Measurements from ENCODE around the gene CASP3. TPM values are rescaled to one million over a fixed set of nuclear protein-coding genes. Genes with fewer than 3 reads are reported as not detected.
A peak's percentile ranks its signal among the peaks of the same experiment; 100 is the strongest.

The CASP3 gene
- 10 to 100 TPM; 12.2 to 15.7 TPM for polyA plus RNA-seq

DNA sequence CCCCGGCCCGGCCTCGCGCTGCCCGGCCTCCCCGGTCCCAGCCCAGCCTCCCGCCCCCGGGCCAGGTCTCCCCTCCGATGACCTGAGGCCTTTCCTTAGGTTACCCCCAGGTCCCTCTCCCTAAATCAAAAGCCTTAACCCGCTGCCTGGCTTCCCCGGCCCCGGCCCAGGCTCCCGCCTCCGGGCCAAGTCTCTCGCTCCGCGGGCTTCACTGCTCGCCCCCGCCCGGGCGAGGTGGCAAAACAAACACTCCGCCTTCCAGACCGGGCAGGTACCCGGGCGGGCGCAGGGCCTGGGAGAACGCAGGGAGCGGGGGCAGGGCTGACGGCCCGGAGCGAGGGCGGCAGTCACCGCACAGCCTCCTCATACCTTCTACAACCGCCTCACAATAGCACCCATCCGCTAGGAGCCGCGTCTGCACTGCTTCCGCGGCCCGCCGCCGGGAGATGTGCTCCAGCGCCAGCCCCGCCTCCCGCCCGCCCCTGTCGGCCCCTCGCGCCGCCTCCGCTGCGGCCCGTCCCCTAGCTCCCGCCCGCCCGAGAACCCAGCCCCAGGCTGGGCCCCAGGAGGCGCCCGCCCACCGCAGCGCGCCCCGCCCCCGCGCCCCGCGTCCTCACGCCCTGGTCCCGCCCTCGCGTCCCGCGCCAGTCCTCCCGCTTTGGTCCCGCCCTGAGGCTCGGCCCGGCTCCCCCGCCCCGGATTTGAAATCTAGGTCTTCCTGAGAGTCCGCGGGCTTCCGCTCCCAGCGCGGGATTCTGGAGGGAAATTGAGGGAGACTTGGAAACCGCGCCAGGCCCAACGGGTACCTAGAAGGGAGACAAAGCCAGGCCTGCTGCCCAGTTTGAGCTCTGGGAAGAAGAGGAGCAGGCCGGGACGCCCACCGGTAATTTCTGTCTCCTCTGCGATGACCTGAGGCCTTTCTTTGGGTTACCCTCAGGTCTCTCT lies at the start of gene CASP3, which contains the start of gene PRIMPOL:
TSS of gene CASP3 (minus strand) at position 422 of the 945 bp plus-strand sequence. CDS start 10,994 bp downstream, outside the sequence.
TSS of gene PRIMPOL (plus strand) at position 713 of the 945 bp plus-strand sequence. CDS start 7,403 bp downstream, outside the sequence.
- Histone ChIP-seq H3K4me1 (ENCODE audit: control insufficient read depth in 2 of 2, insufficient read depth in 2 of 2, low read length in 1 of 2) (peaks cover 0 to 7% of the 10 kb centered on the region in 2 donors), H3K36me3 (ENCODE audit: control insufficient read depth in 2 of 2, insufficient read depth in 2 of 2, low read length in 1 of 2) (peaks cover 0 to 2% of the 10 kb centered on the region in 2 donors), H3K27ac (ENCODE audit: low read depth in 2 of 2, low read length in 1 of 2) (peak within 1 kb of the TSS; percentile 95 to 99), H3K27me3 (ENCODE audit: control insufficient read depth in 1 of 2, insufficient read depth in 2 of 2, low read length in 2 of 2) (no peaks in the 10 kb centered on the region), H3K9me3 (ENCODE audit: control insufficient read depth in 2 of 2, insufficient read depth in 1 of 2, low read depth in 1 of 2, low read length in 1 of 2) (no peaks in the 10 kb centered on the region), H3K4me3 (ENCODE audit: low read depth in 1 of 2, low read length in 2 of 2) (peak within 1 kb of the TSS; percentile 58 to 72)
- 0 to 1% methylated on average over 61 to 90 of the region's 90 CpGs for WGBS, 2 donors

DNA sequence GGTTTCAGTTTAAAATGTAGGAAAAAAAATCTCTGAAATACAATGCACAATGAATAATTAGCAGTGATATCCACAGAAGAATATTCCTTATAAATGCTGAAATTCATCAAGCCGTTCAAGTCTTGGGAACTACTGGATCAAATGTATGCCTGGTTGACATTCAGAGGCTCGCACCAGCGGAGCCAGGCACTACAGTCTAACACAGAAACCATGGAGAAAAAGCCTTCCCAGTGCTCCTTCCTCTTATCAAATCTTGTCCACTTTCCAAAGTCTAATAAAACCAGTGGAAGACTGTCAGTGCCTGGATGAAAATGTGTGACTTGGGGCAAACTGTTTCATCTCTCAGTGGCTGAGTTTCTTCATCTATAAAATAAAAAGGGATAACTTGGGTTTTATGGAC lies 48.7 kb upstream of the CASP3 start:
- Histone ChIP-seq H3K4me3 (ENCODE audit: low read depth in 1 of 2, low read length in 2 of 2) (no peak overlapping the region), H3K36me3 (ENCODE audit: control insufficient read depth in 2 of 2, insufficient read depth in 2 of 2, low read length in 1 of 2) (peaks cover 0 to 6% of the 10 kb centered on the region in 2 donors), H3K9me3 (ENCODE audit: control insufficient read depth in 2 of 2, insufficient read depth in 1 of 2, low read depth in 1 of 2, low read length in 1 of 2) (no peaks in the 10 kb centered on the region), H3K27ac (ENCODE audit: low read depth in 2 of 2, low read length in 1 of 2) (no peak overlapping the region), H3K27me3 (ENCODE audit: control insufficient read depth in 1 of 2, insufficient read depth in 2 of 2, low read length in 2 of 2) (no peaks in the 10 kb centered on the region), H3K4me1 (ENCODE audit: control insufficient read depth in 2 of 2, insufficient read depth in 2 of 2, low read length in 1 of 2) (no peaks in the 10 kb centered on the region)
- WGBS, 2 donors, result 90 to 95% methylated on average over 3 of the region's 3 CpGs

DNA sequence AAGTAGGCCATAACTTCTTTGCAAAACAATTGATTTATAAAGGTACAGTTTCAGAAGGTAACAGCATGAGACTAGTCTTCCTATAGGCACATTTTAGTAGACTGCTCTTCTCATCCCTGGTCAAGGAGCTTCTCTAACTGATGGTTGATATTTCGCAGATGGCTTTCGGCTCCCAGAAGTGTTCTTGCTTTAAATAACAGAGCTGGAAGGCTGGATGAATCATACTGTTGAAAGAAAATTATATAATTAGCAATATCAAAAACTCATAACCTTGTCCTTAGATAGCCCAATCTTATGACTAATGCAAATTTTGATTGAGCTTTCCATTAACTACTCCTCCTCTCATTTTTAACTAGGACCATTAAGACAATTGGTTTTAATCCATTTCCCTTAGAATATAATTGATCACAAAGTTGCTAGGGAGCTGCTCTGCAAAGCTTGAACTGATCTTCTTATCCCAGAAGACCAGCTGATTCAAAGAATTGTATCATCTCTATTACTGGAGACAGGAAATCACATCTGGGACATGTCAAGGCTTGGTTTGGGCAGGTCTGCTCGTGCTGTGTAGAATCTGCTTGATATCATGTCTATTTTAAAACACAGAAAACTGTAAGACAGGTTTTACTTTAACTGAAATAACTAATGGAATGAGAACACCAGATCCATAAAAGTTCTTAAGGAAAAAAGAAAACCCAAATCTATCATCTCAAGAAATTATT lies 46.1 kb upstream of the CASP3 start:
- Histone ChIP-seq H3K27ac (ENCODE audit: low read depth in 2 of 2, low read length in 1 of 2) (peak overlapping the region in 1 of 2 donors; percentile 49), H3K9me3 (ENCODE audit: control insufficient read depth in 2 of 2, insufficient read depth in 1 of 2, low read depth in 1 of 2, low read length in 1 of 2) (no peaks in the 10 kb centered on the region), H3K4me1 (ENCODE audit: control insufficient read depth in 2 of 2, insufficient read depth in 2 of 2, low read length in 1 of 2) (no peaks in the 10 kb centered on the region), H3K27me3 (ENCODE audit: control insufficient read depth in 1 of 2, insufficient read depth in 2 of 2, low read length in 2 of 2) (no peaks in the 10 kb centered on the region), H3K4me3 (ENCODE audit: low read depth in 1 of 2, low read length in 2 of 2) (no peak overlapping the region), H3K36me3 (ENCODE audit: control insufficient read depth in 2 of 2, insufficient read depth in 2 of 2, low read length in 1 of 2) (peaks cover 0 to 6% of the 10 kb centered on the region in 2 donors)
- 56 to 79% methylated on average over 3 of the region's 3 CpGs for WGBS, 2 donors

DNA sequence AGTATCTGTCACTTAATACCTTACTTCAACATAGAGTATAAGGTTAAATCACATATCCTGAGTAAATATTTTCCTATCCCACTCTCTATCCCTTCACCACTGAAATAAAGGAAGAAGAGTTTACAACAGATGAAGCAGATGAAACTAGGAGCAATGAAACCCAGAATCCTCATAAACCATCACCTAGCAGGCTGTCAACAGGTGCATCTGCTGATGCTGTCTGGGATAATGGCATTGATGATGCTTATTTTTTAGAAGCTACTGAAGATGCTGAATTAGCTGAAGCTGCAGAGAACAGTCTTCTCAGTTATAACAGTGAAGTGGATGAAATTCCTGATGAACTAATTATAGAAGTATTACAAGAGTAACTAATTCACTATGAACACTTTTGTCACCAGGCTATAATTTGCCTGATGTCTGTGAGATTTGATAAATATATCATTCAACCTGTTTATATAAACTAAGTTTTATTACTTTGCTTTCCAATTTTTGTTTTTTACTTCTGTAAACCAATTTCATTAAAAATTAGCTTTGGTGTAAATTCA lies 45.2 kb upstream of the CASP3 start:
- H3K9me3 ChIP-seq (ENCODE audit: control insufficient read depth in 2 of 2, insufficient read depth in 1 of 2, low read depth in 1 of 2, low read length in 1 of 2), result no peaks in the 10 kb centered on the region
- peaks cover 0 to 4% of the 10 kb centered on the region in 2 donors for H3K36me3 ChIP-seq (ENCODE audit: control insufficient read depth in 2 of 2, insufficient read depth in 2 of 2, low read length in 1 of 2)
- no peaks in the 10 kb centered on the region for H3K27me3 ChIP-seq (ENCODE audit: control insufficient read depth in 1 of 2, insufficient read depth in 2 of 2, low read length in 2 of 2)
- no peak overlapping the region for H3K4me3 ChIP-seq (ENCODE audit: low read depth in 1 of 2, low read length in 2 of 2)
- no peak overlapping the region for H3K27ac ChIP-seq (ENCODE audit: low read depth in 2 of 2, low read length in 1 of 2)
- H3K4me1 ChIP-seq (ENCODE audit: control insufficient read depth in 2 of 2, insufficient read depth in 2 of 2, low read length in 1 of 2), result no peaks in the 10 kb centered on the region

DNA sequence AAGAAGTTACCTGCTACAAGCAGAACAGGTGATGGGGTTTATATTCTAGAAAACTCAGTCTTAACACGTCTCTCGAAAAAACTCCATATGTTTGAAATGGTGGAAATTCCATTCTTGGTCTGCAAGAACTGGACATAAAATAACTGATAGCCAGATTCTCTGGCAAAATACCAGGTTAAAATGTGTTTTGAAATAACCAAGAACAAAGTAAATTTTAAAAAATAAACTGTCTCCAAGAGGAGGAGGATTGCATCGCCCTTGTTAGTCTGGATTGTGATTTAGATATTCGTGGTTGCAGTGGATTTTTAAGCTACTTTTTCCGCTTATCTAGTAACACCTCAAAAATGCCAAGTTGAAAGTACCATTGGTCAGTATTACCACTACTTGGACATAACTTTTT lies 43.8 kb upstream of the CASP3 start:
- Histone ChIP-seq H3K27ac (ENCODE audit: low read depth in 2 of 2, low read length in 1 of 2) (no peak overlapping the region), H3K9me3 (ENCODE audit: control insufficient read depth in 2 of 2, insufficient read depth in 1 of 2, low read depth in 1 of 2, low read length in 1 of 2) (no peaks in the 10 kb centered on the region), H3K36me3 (ENCODE audit: control insufficient read depth in 2 of 2, insufficient read depth in 2 of 2, low read length in 1 of 2) (peaks cover 0 to 4% of the 10 kb centered on the region in 2 donors), H3K4me3 (ENCODE audit: low read depth in 1 of 2, low read length in 2 of 2) (no peak overlapping the region), H3K4me1 (ENCODE audit: control insufficient read depth in 2 of 2, insufficient read depth in 2 of 2, low read length in 1 of 2) (no peaks in the 10 kb centered on the region), H3K27me3 (ENCODE audit: control insufficient read depth in 1 of 2, insufficient read depth in 2 of 2, low read length in 2 of 2) (no peaks in the 10 kb centered on the region)
- 88 to 95% methylated on average over 5 of the region's 5 CpGs for WGBS, 2 donors

DNA sequence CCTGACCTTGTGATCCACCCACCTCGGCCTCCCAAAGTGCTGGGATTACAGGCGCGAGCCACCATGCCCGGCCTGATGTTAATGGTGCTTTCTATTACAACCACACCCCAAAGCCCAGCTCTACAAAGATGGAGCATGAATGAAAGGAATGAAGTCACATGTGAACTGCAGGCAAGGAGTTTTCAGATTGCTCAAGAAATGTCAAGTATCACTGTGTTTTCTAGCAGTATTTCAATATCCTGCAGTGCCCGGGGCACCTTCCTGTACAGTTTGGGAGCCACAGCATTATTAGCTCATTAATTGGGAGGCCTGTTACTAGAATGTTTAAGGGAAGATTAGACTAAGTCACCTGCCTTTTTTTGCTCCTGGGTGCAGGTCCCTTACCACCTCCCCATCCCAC lies 40.4 kb upstream of the CASP3 start:
- Histone ChIP-seq H3K27me3 (ENCODE audit: control insufficient read depth in 1 of 2, insufficient read depth in 2 of 2, low read length in 2 of 2) (no peaks in the 10 kb centered on the region), H3K36me3 (ENCODE audit: control insufficient read depth in 2 of 2, insufficient read depth in 2 of 2, low read length in 1 of 2) (peaks cover 0 to 2% of the 10 kb centered on the region in 2 donors), H3K27ac (ENCODE audit: low read depth in 2 of 2, low read length in 1 of 2) (no peak overlapping the region), H3K4me3 (ENCODE audit: low read depth in 1 of 2, low read length in 2 of 2) (no peak overlapping the region), H3K4me1 (ENCODE audit: control insufficient read depth in 2 of 2, insufficient read depth in 2 of 2, low read length in 1 of 2) (peaks cover 0 to 3% of the 10 kb centered on the region in 2 donors), H3K9me3 (ENCODE audit: control insufficient read depth in 2 of 2, insufficient read depth in 1 of 2, low read depth in 1 of 2, low read length in 1 of 2) (no peaks in the 10 kb centered on the region)
- 57 to 65% methylated on average over 5 of the region's 5 CpGs for WGBS, 2 donors

DNA sequence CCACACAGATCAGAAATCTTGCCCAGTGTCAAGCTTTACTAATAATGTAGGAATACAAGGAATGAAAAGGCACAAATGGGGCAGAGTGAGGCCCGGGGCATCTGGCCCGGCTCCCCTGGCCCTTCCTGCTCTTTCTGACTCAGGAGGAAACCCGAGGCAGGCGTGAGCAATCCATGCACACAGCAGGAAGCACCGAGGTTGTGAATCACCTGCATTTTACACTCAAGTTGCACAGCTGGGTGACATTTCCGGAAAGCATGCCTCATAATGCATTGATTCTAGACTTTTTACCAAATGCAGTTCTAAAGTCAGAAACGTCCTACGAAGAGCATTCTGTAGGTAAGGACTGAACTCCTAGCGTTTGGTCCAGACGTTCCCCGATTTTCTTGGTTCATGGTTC lies 39.2 kb upstream of the CASP3 start:
- Histone ChIP-seq H3K27me3 (ENCODE audit: control insufficient read depth in 1 of 2, insufficient read depth in 2 of 2, low read length in 2 of 2) (no peaks in the 10 kb centered on the region), H3K4me3 (ENCODE audit: low read depth in 1 of 2, low read length in 2 of 2) (no peak overlapping the region), H3K36me3 (ENCODE audit: control insufficient read depth in 2 of 2, insufficient read depth in 2 of 2, low read length in 1 of 2) (no peaks in the 10 kb centered on the region), H3K4me1 (ENCODE audit: control insufficient read depth in 2 of 2, insufficient read depth in 2 of 2, low read length in 1 of 2) (peaks cover 0 to 3% of the 10 kb centered on the region in 2 donors), H3K27ac (ENCODE audit: low read depth in 2 of 2, low read length in 1 of 2) (peak overlapping the region; percentile 71 to 74), H3K9me3 (ENCODE audit: control insufficient read depth in 2 of 2, insufficient read depth in 1 of 2, low read depth in 1 of 2, low read length in 1 of 2) (no peaks in the 10 kb centered on the region)
- 44 to 58% methylated on average over 11 of the region's 11 CpGs for WGBS, 2 donors

DNA sequence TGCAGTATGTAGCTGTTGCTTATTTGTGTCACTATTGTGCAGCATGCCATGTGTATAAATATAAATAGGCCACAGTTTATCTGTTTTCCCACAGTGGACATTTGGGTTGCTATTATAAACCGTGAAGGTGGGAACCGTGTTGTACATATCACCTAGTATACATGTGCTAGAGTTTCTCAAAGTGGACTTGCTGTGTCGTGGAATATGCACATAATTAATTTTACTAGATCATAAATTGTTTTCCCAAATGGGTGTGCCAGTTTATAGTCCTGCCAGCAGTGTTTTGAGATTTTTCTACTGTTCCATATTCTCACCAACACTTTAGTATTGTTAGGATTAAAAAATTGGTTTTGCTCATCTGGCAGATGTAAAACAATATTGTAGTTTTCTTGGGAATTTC lies 38.8 kb upstream of the CASP3 start:
- no peak overlapping the region for H3K4me3 ChIP-seq (ENCODE audit: low read depth in 1 of 2, low read length in 2 of 2)
- 43 to 51% methylated on average over 3 of the region's 3 CpGs for WGBS, 2 donors

DNA sequence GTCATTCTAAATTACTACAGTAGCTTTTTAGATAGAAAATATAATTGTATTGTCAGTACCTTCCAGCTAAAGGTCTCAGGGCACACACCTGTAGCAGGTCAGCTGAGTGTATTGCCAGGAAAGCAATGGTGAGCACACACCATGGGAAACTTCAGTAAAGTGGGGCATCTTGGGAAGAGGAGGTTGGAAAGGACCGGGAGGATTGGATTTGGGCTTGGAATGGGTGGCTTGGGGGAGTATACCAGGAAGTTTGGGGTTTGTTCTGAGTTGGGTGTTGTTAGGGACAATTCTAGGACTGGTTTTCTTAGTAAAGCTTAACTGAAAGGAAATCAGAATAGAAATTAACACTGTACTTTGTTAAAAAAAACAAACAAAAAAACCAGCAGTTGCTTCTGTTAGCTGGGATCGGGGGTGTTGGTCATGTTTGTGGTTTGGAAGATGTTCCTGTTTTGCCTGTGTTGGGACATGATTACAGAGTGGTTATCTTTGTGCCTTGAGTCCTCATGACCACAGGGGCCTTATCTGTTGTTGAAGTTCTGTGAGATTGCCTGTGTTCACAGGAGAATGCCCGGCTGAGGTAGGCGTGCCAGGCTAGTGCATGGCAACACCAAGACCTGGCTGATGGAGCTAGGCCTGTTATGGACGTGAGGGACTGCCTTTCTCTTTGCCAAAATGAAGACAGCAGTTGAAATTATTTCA lies 35.4 kb upstream of the CASP3 start:
- H3K4me3 ChIP-seq (ENCODE audit: low read depth in 1 of 2, low read length in 2 of 2), result no peak overlapping the region
- peaks cover under 1 to 3% of the 10 kb centered on the region in 2 donors for H3K4me1 ChIP-seq (ENCODE audit: control insufficient read depth in 2 of 2, insufficient read depth in 2 of 2, low read length in 1 of 2)
- WGBS, 2 donors, result 76 to 80% methylated on average over 5 of the region's 5 CpGs
- H3K27me3 ChIP-seq (ENCODE audit: control insufficient read depth in 1 of 2, insufficient read depth in 2 of 2, low read length in 2 of 2), result no peaks in the 10 kb centered on the region
- H3K36me3 ChIP-seq (ENCODE audit: control insufficient read depth in 2 of 2, insufficient read depth in 2 of 2, low read length in 1 of 2), result no peaks in the 10 kb centered on the region
- no peaks in the 10 kb centered on the region for H3K9me3 ChIP-seq (ENCODE audit: control insufficient read depth in 2 of 2, insufficient read depth in 1 of 2, low read depth in 1 of 2, low read length in 1 of 2)
- H3K27ac ChIP-seq (ENCODE audit: low read depth in 2 of 2, low read length in 1 of 2), result peak overlapping the region in 1 of 2 donors; percentile 34

More for the DNA sequence above, 38.8 kb upstream of the CASP3 start:
- H3K9me3 ChIP-seq (ENCODE audit: control insufficient read depth in 2 of 2, insufficient read depth in 1 of 2, low read depth in 1 of 2, low read length in 1 of 2), result no peaks in the 10 kb centered on the region
- peaks cover 0 to 3% of the 10 kb centered on the region in 2 donors for H3K4me1 ChIP-seq (ENCODE audit: control insufficient read depth in 2 of 2, insufficient read depth in 2 of 2, low read length in 1 of 2)
- no peaks in the 10 kb centered on the region for H3K27me3 ChIP-seq (ENCODE audit: control insufficient read depth in 1 of 2, insufficient read depth in 2 of 2, low read length in 2 of 2)
- no peak overlapping the region for H3K27ac ChIP-seq (ENCODE audit: low read depth in 2 of 2, low read length in 1 of 2)
- no peaks in the 10 kb centered on the region for H3K36me3 ChIP-seq (ENCODE audit: control insufficient read depth in 2 of 2, insufficient read depth in 2 of 2, low read length in 1 of 2)

All from esophagus (tissue), 2 donors.